Upper lobe of left lung (tissue), 6 donors: Measurements from ENCODE around the gene MYO3A. TPM values are rescaled to one million over a fixed set of nuclear protein-coding genes. Genes with fewer than 3 reads are reported as not detected.

ENCODE experiments used
- ATAC-seq, 2 donors: fragments of 200-7000 bp; cut with Tn5 transposase; one replicate each; pipeline ENCODE4 v1.9.1; 2022; ENCODE audit warnings: mild to moderate bottlenecking in 2 of 2, moderate library complexity in 2 of 2; ENCODE audit not compliant: low FRiP score in 2 of 2
- DNase-seq, 2 donors: peaks; one replicate each; pipeline ENCODE4 v3.0.0-alpha.2; 2019 to 2020
- H3K27ac ChIP-seq, 4 donors: fragments of 200-600 bp; sonication (generic); one replicate each; pipeline ENCODE4 v1.5.1; 2016 to 2019
- H3K27me3 ChIP-seq, 4 donors: fragments of 200-600 bp; sonication (generic); one replicate each; pipeline ENCODE4 v1.5.1; 2017 to 2019
- H3K36me3 ChIP-seq, 4 donors: fragments of 200-600 bp; sonication (generic); one replicate each; pipeline ENCODE4 v1.5.1; 2016 to 2019
- H3K4me1 ChIP-seq, 4 donors: fragments of 200-600 bp; sonication (generic); one replicate each; pipeline ENCODE4 v1.5.1; 2018 to 2019
- H3K4me3 ChIP-seq, 4 donors: fragments of 200-600 bp; sonication (generic); one replicate each; pipeline ENCODE4 v1.5.1; 2017 to 2019; ENCODE audit warnings: mild to moderate bottlenecking in 2 of 4, moderate library complexity in 1 of 4
- H3K9me3 ChIP-seq, 4 donors: fragments of 200-600 bp; sonication (generic); one replicate each; pipeline ENCODE4 v1.5.1; 2018 to 2019
- EP300 ChIP-seq, 4 donors: sonication (generic); formaldehyde crosslinking; IDR thresholded peaks; one replicate each; pipeline ENCODE4 v1.5.1; 2017; ENCODE audit warnings: antibody characterized with exemption in 4 of 4, control low read depth in 2 of 4
- POLR2A ChIP-seq, 4 donors: fragments of 450-650 bp; IDR thresholded peaks; one replicate each; pipeline ENCODE4 v1.5.1; 2016 to 2017; ENCODE audit warnings: antibody characterized with exemption in 4 of 4, mild to moderate bottlenecking in 2 of 4
- POLR2AphosphoS5 ChIP-seq, 2 donors: sonication (generic); formaldehyde crosslinking; IDR thresholded peaks; one replicate each; pipeline ENCODE4 v1.5.1; 2017; ENCODE audit warnings: antibody characterized with exemption in 2 of 2
- WGBS, 2 donors: methylation state at CpG; one replicate each; pipeline ENCODE4 v1.1.5; 2017 to 2018; 5-methylcytosine and 5-hydroxymethylcytosine counted together
- total RNA-seq, 6 donors: library from RNA; depleted of rRNA in 4 of 6; stranded (reverse); fragments of >200 nt in 4 of 6; gene quantifications; one replicate each; pipeline versions ENCODE4 v1.1.0 to v1.2.1, GENCODE V29; 2016 to 2021
- TF ChIP-seq, protein P1 (sequence below), 6 experiments: fragments of 450-650 bp in 4 of 6; fragments of 200-600 bp in 2 of 6; sonication (generic) in 2 of 6; IDR thresholded peaks; one replicate each; pipeline ENCODE4 v1.5.1; 2016 to 2019; ENCODE audit warnings: antibody characterized with exemption in 6 of 6
- donor health status: DM: no; HTN: no; CAD: no; lungs with moderate emphysema.
- donor health status: DM: no; HTN: yes; CAD: no; lungs with severe emphysema.

The MYO3A gene
- total RNA-seq, 6 donors from 2014 or later: 0.15 to 0.49 (median 0.47) TPM; not detected in 3

DNA sequence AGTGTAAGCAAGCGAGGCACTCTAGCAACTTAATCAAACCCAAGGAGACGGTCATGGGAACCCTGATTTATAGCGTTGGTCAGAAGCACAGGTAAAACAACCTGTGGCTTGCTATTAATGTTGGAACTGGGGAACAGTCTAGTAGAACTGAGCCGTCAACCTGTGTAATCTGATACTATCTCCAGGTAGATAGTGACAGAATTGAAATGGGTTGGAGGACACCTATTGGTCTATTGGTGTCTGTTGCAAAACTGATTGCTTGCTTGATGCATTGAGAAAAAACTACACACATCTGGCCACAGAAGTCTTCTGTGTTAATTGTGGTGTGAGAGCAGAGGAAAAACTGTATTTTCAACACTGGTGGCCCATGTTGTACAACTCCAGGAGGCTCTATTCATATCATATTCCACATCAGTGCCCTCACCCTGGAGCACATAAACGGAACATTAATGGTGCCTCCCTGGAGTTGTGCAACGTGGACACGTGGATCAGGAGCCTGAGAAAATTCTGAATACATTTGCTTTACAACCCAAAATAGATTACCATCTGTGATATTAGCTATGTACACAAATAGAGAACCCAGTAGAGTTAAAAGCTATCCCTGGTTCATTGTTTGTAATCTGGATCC, 112.2 kb downstream of the MYO3A start:
- H3K36me3 ChIP-seq: no peaks in the 10 kb centered on the region
- H3K9me3 ChIP-seq: no peaks in the 10 kb centered on the region
- no peak for TF ChIP-seq POLR2A (IDR thresholded peaks at IDR 0.05)
- no peak for TF ChIP-seq EP300 (IDR thresholded peaks at IDR 0.05)
- TF ChIP-seq POLR2AphosphoS5 (IDR thresholded peaks at IDR 0.05): no peak
- TF ChIP-seq, protein P1, sequence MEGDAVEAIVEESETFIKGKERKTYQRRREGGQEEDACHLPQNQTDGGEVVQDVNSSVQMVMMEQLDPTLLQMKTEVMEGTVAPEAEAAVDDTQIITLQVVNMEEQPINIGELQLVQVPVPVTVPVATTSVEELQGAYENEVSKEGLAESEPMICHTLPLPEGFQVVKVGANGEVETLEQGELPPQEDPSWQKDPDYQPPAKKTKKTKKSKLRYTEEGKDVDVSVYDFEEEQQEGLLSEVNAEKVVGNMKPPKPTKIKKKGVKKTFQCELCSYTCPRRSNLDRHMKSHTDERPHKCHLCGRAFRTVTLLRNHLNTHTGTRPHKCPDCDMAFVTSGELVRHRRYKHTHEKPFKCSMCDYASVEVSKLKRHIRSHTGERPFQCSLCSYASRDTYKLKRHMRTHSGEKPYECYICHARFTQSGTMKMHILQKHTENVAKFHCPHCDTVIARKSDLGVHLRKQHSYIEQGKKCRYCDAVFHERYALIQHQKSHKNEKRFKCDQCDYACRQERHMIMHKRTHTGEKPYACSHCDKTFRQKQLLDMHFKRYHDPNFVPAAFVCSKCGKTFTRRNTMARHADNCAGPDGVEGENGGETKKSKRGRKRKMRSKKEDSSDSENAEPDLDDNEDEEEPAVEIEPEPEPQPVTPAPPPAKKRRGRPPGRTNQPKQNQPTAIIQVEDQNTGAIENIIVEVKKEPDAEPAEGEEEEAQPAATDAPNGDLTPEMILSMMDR (IDR thresholded peaks at IDR 0.05): no peak
- H3K4me1 ChIP-seq: peaks cover 0 to 3% (median 0%) of the 10 kb centered on the region in 4 donors
- no peak overlapping the region for H3K27ac ChIP-seq
- ATAC-seq (no peak), DNase-seq (no peak)
- no peak overlapping the region for H3K4me3 ChIP-seq
- no peaks in the 10 kb centered on the region for H3K27me3 ChIP-seq
- 71 to 87% methylated on average over 7 of the region's 7 CpGs for WGBS, 2 donors

DNA sequence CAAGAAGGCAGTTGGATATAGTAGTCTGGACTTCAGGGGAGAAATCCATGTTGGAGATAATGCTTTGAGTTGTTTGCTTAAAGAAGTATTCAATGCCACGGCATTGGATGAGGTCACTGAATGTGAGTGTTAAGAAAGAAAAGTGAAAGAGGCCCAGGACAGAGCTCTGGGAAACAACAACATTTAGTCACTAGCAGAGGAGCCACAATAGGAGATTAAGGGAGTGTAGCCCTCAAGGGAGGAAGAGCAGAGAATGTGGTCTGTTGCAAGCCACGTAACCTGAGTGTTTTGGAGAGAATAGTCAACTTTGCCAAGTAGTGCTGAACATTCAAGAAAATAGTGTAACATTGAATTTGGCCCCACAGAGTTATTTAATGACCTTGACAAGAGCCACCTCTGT, 114.7 kb downstream of the MYO3A start:
- ATAC-seq: no peak
- TF ChIP-seq POLR2A (IDR thresholded peaks at IDR 0.05) (no peak), EP300 (IDR thresholded peaks at IDR 0.05) (no peak), POLR2AphosphoS5 (IDR thresholded peaks at IDR 0.05) (no peak)
- TF ChIP-seq, protein P1 (IDR thresholded peaks at IDR 0.05): no peak
- H3K4me3 ChIP-seq: no peak overlapping the region
- no peaks in the 10 kb centered on the region for H3K36me3 ChIP-seq
- WGBS, 2 donors: 61% methylated on average over 2 of the region's 2 CpGs
- DNase-seq: no peak
- no peaks in the 10 kb centered on the region for H3K9me3 ChIP-seq
- no peak overlapping the region for H3K27ac ChIP-seq
- no peaks in the 10 kb centered on the region for H3K27me3 ChIP-seq
- peaks cover 0 to under 1% (median 0%) of the 10 kb centered on the region in 4 donors for H3K4me1 ChIP-seq

DNA sequence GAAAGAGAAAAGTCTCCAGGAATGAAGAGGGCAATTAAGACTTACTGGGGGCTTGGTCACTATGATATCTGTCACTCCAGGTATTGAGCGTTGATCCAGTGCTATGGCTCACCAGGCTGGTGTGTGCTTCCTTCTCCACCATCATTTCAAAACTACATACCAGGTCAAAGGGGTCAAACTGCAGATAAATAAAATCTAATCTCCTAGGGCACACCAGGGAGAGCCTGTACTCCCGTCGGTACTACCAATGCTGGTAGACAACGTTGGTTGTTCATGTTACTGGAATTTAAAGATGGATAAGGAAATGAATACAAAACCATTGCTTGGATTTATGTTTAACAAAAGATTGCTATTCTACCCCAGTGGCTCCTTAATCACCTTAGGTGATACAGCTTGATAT, 118.3 kb downstream of the MYO3A start:
- no peaks in the 10 kb centered on the region for H3K4me1 ChIP-seq
- WGBS, 2 donors: 75 to 79% methylated on average over 4 of the region's 4 CpGs
- H3K27ac ChIP-seq: no peak overlapping the region
- no peak for TF ChIP-seq EP300 (IDR thresholded peaks at IDR 0.05)
- TF ChIP-seq, protein P1 (IDR thresholded peaks at IDR 0.05): no peak
- TF ChIP-seq POLR2AphosphoS5 (IDR thresholded peaks at IDR 0.05): no peak
- TF ChIP-seq POLR2A (IDR thresholded peaks at IDR 0.05): no peak
- ATAC-seq (no peak), DNase-seq (no peak)
- H3K36me3 ChIP-seq: no peaks in the 10 kb centered on the region
- no peaks in the 10 kb centered on the region for H3K9me3 ChIP-seq
- no peaks in the 10 kb centered on the region for H3K27me3 ChIP-seq
- no peak overlapping the region for H3K4me3 ChIP-seq

DNA sequence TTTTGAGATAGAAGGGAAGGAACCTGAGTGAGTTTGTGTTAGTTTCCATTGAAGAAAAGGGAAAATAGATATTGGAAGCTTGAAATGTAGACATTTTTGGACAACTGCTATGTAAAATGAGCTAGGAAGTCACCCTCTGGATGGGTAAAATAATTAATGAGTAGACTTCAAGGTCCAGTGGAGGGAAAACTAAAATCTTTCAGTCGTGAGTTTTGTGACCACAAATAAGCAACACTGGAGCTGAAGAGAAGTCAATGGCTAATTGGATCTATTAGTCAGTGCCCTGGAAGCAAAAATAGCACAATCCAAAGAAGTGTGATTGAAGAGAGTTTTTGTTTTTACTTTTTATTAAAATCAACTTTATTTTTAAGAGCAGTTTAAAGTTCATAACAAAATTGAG, 123.4 kb downstream of the MYO3A start:
- DNase-seq: no peak
- WGBS, 2 donors: 83 to 85% methylated on average over 1 of the region's 1 CpG
- no peaks in the 10 kb centered on the region for H3K9me3 ChIP-seq

More for the DNA sequence above, 123.4 kb downstream of the MYO3A start:
- no peaks in the 10 kb centered on the region for H3K36me3 ChIP-seq
- no peak overlapping the region for H3K27ac ChIP-seq
- TF ChIP-seq EP300 (IDR thresholded peaks at IDR 0.05) (no peak), POLR2AphosphoS5 (IDR thresholded peaks at IDR 0.05) (no peak), POLR2A (IDR thresholded peaks at IDR 0.05) (no peak)
- TF ChIP-seq, protein P1 (IDR thresholded peaks at IDR 0.05): no peak
- H3K27me3 ChIP-seq: no peaks in the 10 kb centered on the region
- no peaks in the 10 kb centered on the region for H3K4me1 ChIP-seq
- no peak overlapping the region for H3K4me3 ChIP-seq
- ATAC-seq: no peak
